ENCODE measurements around the gene PGAM5. TPM values are rescaled to one million over a fixed set of nuclear protein-coding genes. Genes with fewer than 3 reads are reported as not detected.
A peak's percentile ranks its signal among the peaks of the same experiment; 100 is the strongest.

The PGAM5 gene
- total RNA-seq, 1 experiment from 2014 or later: 36.5 TPM

GRCh38 chr12:132700212-132700822, 10.3 kb upstream of the PGAM5 start:
- no peaks in the 10 kb centered on the region for H3K9me3 ChIP-seq (replicated peaks)
- no peaks in the 10 kb centered on the region for H3K27me3 ChIP-seq (replicated peaks)
- peak; percentile 65 to 72 for DNase-seq (ENCODE audit: low read depth in 1 of 2, low spot score in 2 of 2)
- no peak overlapping the region for H3K4me3 ChIP-seq
- peaks cover 15% of the 10 kb centered on the region for H3K4me1 ChIP-seq (replicated peaks)
- peaks cover 72% of the 10 kb centered on the region for H3K36me3 ChIP-seq
- H3K27ac ChIP-seq: no peak overlapping the region

GRCh38 chr12:132702640-132703039, 8.0 kb upstream of the PGAM5 start:
- H3K4me3 ChIP-seq: no peak overlapping the region
- peaks cover 53% of the 10 kb centered on the region for H3K36me3 ChIP-seq
- H3K27ac ChIP-seq: no peak overlapping the region
- no peaks in the 10 kb centered on the region for H3K9me3 ChIP-seq (replicated peaks)
- H3K4me1 ChIP-seq (replicated peaks): peaks cover 15% of the 10 kb centered on the region
- no peaks in the 10 kb centered on the region for H3K27me3 ChIP-seq (replicated peaks)
- DNase-seq (ENCODE audit: low read depth in 1 of 2, low spot score in 2 of 2): no peak

GRCh38 chr12:132703641-132704040, 7.0 kb upstream of the PGAM5 start:
- peaks cover 15% of the 10 kb centered on the region for H3K4me1 ChIP-seq (replicated peaks)
- H3K27ac ChIP-seq: no peak overlapping the region
- peaks cover 53% of the 10 kb centered on the region for H3K36me3 ChIP-seq
- no peaks in the 10 kb centered on the region for H3K9me3 ChIP-seq (replicated peaks)
- no peaks in the 10 kb centered on the region for H3K27me3 ChIP-seq (replicated peaks)
- DNase-seq (ENCODE audit: low read depth in 1 of 2, low spot score in 2 of 2): no peak
- H3K4me3 ChIP-seq: no peak overlapping the region

GRCh38 chr12:132707241-132707640, 3.4 kb upstream of the PGAM5 start:
- 0 out of 2 replicates have a peak, but pooled peaks cover 5% of the 10 kb centered on the region for H3K4me1 ChIP-seq (replicated peaks)
- H3K27ac ChIP-seq: no peak overlapping the region
- H3K9me3 ChIP-seq (replicated peaks): no peaks in the 10 kb centered on the region
- H3K27me3 ChIP-seq (replicated peaks): no peaks in the 10 kb centered on the region
- no peak overlapping the region for H3K4me3 ChIP-seq
- no peak for DNase-seq (ENCODE audit: low read depth in 1 of 2, low spot score in 2 of 2)
- peaks cover 41% of the 10 kb centered on the region for H3K36me3 ChIP-seq

- Histone ChIP-seq H3K27me3 (replicated peaks) (no peaks in the 10 kb centered on the region), H3K4me3 (no peak overlapping the region), H3K36me3 (peaks cover 32% of the 10 kb centered on the region), H3K9me3 (replicated peaks) (no peaks in the 10 kb centered on the region), H3K4me1 (replicated peaks) (0 out of 2 replicates have a peak, but pooled peaks cover 5% of the 10 kb centered on the region), H3K27ac (no peak overlapping the region)
- DNase-seq (ENCODE audit: low read depth in 1 of 2, low spot score in 2 of 2): no peak
These were observed 2.5 kb upstream of the PGAM5 start for GRCh38 chr12:132708150-132708549.

- peak overlapping the region; percentile 96 for H3K4me3 ChIP-seq
- DNase-seq (ENCODE audit: low read depth in 1 of 2, low spot score in 2 of 2): no peak
- no peaks in the 10 kb centered on the region for H3K27me3 ChIP-seq (replicated peaks)
- 0 out of 2 replicates have a peak, but pooled peaks cover 5% of the 10 kb centered on the region for H3K4me1 ChIP-seq (replicated peaks)
- H3K9me3 ChIP-seq (replicated peaks): no peaks in the 10 kb centered on the region
- H3K27ac ChIP-seq: no peak overlapping the region
- H3K36me3 ChIP-seq: peaks cover 28% of the 10 kb centered on the region
These were observed 618 bp upstream of the PGAM5 start for GRCh38 chr12:132710043-132710404.

GRCh38 chr12:132711080-132711843, 620 bp downstream of the PGAM5 start:
- H3K4me3 ChIP-seq: peak overlapping the region; percentile 96
- no peaks in the 10 kb centered on the region for H3K9me3 ChIP-seq (replicated peaks)
- H3K36me3 ChIP-seq: peaks cover 35% of the 10 kb centered on the region
- 0 out of 2 replicates have a peak, but pooled peaks cover 5% of the 10 kb centered on the region for H3K4me1 ChIP-seq (replicated peaks)
- peak in 1 of 2 experiments; percentile 31 for DNase-seq (ENCODE audit: low read depth in 1 of 2, low spot score in 2 of 2)
- no peaks in the 10 kb centered on the region for H3K27me3 ChIP-seq (replicated peaks)
- H3K27ac ChIP-seq: no peak overlapping the region

GRCh38 chr12:132713123-132713522, 2.5 kb downstream of the PGAM5 start:
- no peak for DNase-seq (ENCODE audit: low read depth in 1 of 2, low spot score in 2 of 2)
- H3K36me3 ChIP-seq: peaks cover 49% of the 10 kb centered on the region

GRCh38 chr12:132715874-132716273, 5.2 kb downstream of the PGAM5 start:
- no peaks in the 10 kb centered on the region for H3K27me3 ChIP-seq (replicated peaks)
- peaks cover 53% of the 10 kb centered on the region for H3K36me3 ChIP-seq
- no peak for DNase-seq (ENCODE audit: low read depth in 1 of 2, low spot score in 2 of 2)
- H3K4me3 ChIP-seq: no peak overlapping the region
- no peaks in the 10 kb centered on the region for H3K4me1 ChIP-seq (replicated peaks)
- H3K9me3 ChIP-seq (replicated peaks): no peaks in the 10 kb centered on the region
- H3K27ac ChIP-seq: no peak overlapping the region

More at GRCh38 chr12:132713123-132713522, 2.5 kb downstream of the PGAM5 start:
- no peak overlapping the region for H3K27ac ChIP-seq
- no peaks in the 10 kb centered on the region for H3K27me3 ChIP-seq (replicated peaks)
- H3K4me3 ChIP-seq: no peak overlapping the region
- 0 out of 2 replicates have a peak, but pooled peaks cover 5% of the 10 kb centered on the region for H3K4me1 ChIP-seq (replicated peaks)
- H3K9me3 ChIP-seq (replicated peaks): no peaks in the 10 kb centered on the region

GRCh38 chr12:132716356-132716755, 5.7 kb downstream of the PGAM5 start:
- Histone ChIP-seq H3K36me3 (peaks cover 57% of the 10 kb centered on the region), H3K9me3 (replicated peaks) (no peaks in the 10 kb centered on the region), H3K4me1 (replicated peaks) (no peaks in the 10 kb centered on the region), H3K4me3 (no peak overlapping the region), H3K27ac (no peak overlapping the region), H3K27me3 (replicated peaks) (no peaks in the 10 kb centered on the region)
- DNase-seq (ENCODE audit: low read depth in 1 of 2, low spot score in 2 of 2): no peak

GRCh38 chr12:132717011-132717410, 6.4 kb downstream of the PGAM5 start:
- Histone ChIP-seq H3K4me1 (replicated peaks) (no peaks in the 10 kb centered on the region), H3K36me3 (peaks cover 63% of the 10 kb centered on the region), H3K27me3 (replicated peaks) (no peaks in the 10 kb centered on the region), H3K4me3 (no peak overlapping the region), H3K27ac (no peak overlapping the region), H3K9me3 (replicated peaks) (no peaks in the 10 kb centered on the region)
- DNase-seq (ENCODE audit: low read depth in 1 of 2, low spot score in 2 of 2): no peak

GRCh38 chr12:132717531-132718387, 7.1 kb downstream of the PGAM5 start:
- no peak for DNase-seq (ENCODE audit: low read depth in 1 of 2, low spot score in 2 of 2)
- Histone ChIP-seq H3K27me3 (replicated peaks) (no peaks in the 10 kb centered on the region), H3K4me1 (replicated peaks) (no peaks in the 10 kb centered on the region), H3K36me3 (peaks cover 71% of the 10 kb centered on the region), H3K9me3 (replicated peaks) (no peaks in the 10 kb centered on the region), H3K27ac (no peak overlapping the region), H3K4me3 (no peak overlapping the region)

- H3K4me1 ChIP-seq (replicated peaks): no peaks in the 10 kb centered on the region
- no peak for DNase-seq (ENCODE audit: low read depth in 1 of 2, low spot score in 2 of 2)
- H3K36me3 ChIP-seq: peaks cover 80% of the 10 kb centered on the region
- no peaks in the 10 kb centered on the region for H3K9me3 ChIP-seq (replicated peaks)
- no peaks in the 10 kb centered on the region for H3K27me3 ChIP-seq (replicated peaks)
- H3K27ac ChIP-seq: no peak overlapping the region
- H3K4me3 ChIP-seq: no peak overlapping the region
These were observed 8.0 kb downstream of the PGAM5 start for GRCh38 chr12:132718644-132719043.

Data from SJSA1 (cell line).